ENCODE data around the gene DDX27. TPM values are rescaled to one million over a fixed set of nuclear protein-coding genes. Genes with fewer than 3 reads are reported as not detected.

DDX27 gene
- total and polyA plus RNA-seq, 2 of the 13 experiments (the other 11 are each of a cell fraction or from before 2014, with no cell fraction given), result 42.6 to 72.8 TPM

DNA sequence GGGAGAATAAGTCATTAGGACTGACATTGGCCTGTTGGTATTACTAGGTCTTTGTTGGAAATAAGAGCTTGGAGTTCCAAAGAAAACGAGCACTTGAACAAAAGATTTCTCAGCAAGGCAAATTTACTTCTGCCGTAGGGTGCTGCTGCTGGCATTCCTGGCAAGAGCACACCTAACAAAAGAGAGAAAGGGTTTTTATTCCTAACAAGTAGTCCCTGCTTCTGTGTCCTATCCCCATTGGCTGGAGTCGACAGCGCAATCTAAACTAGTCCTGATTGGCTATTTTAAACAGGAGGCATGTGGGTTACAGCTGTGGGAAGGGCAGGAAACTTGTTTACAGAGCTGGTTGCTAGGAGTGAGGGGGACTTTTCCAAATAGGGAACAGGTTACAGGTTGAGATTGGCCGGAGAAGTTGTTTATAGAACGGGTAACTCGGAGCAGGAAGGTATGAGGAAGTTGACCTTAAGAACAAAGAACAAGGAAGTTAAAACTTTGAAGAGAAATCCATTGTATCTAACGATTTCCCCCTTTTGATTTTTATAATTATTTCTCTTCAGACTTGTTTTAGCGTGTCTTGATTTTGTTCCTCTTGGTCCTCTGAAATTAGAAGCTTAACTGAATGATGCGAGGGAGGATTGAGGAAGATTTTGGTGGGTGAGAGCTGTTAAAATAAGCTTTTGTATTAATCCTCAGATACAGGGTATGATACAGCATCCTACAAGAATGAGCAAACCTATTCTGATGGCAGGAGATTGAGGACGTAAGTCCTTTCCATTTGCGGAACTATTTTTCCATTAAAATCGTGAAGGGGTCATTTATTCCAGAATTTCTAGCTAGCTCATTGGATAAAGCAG is 62.1 kb downstream of the DDX27 start (continued):
- TF ChIP-seq, protein P1, sequence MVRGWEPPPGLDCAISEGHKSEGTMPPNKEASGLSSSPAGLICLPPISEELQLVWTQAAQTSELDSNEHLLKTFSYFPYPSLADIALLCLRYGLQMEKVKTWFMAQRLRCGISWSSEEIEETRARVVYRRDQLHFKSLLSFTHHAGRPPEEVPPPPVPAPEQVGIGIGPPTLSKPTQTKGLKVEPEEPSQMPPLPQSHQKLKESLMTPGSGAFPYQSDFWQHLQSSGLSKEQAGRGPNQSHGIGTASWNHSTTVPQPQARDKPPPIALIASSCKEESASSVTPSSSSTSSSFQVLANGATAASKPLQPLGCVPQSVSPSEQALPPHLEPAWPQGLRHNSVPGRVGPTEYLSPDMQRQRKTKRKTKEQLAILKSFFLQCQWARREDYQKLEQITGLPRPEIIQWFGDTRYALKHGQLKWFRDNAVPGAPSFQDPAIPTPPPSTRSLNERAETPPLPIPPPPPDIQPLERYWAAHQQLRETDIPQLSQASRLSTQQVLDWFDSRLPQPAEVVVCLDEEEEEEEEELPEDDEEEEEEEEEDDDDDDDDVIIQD (CRISPR knock-in tag; IDR thresholded peaks at IDR 0.05; ENCODE audit: low read depth), result peak; percentile 96
- TF ChIP-seq MAZ (IDR thresholded peaks at IDR 0.05; ENCODE audit: borderline replicate concordance, low read depth, low read length) (0 out of 2 replicates have a peak, but pooled peaks have one; percentile 18), MAZ (CRISPR knock-in tag; IDR thresholded peaks at IDR 0.05; ENCODE audit: low read depth) (no peak), THAP11 (CRISPR knock-in tag; IDR thresholded peaks at IDR 0.05) (peak; percentile 74), MTA1 (CRISPR knock-in tag; IDR thresholded peaks at IDR 0.05; ENCODE audit: borderline replicate concordance) (no peak), PITX1 (CRISPR knock-in tag; IDR thresholded peaks at IDR 0.05) (peak; percentile 42; the same call in 1 of the 2 replicates), POLR2G (IDR thresholded peaks at IDR 0.05; ENCODE audit: low read depth, low read length) (peak; percentile 79), ZSCAN20 (CRISPR knock-in tag; IDR thresholded peaks at IDR 0.05; ENCODE audit: borderline replicate concordance) (no peak), PAWR (CRISPR knock-in tag; IDR thresholded peaks at IDR 0.05; ENCODE audit: borderline replicate concordance) (no peak), NR2F1 (CRISPR knock-in tag; IDR thresholded peaks at IDR 0.05) (peak in 1 of 2 experiments; percentile 33; a peak in 1 of 4 replicates), ARNT (IDR thresholded peaks at IDR 0.05) (no peak)
- TF ChIP-seq, protein P2, sequence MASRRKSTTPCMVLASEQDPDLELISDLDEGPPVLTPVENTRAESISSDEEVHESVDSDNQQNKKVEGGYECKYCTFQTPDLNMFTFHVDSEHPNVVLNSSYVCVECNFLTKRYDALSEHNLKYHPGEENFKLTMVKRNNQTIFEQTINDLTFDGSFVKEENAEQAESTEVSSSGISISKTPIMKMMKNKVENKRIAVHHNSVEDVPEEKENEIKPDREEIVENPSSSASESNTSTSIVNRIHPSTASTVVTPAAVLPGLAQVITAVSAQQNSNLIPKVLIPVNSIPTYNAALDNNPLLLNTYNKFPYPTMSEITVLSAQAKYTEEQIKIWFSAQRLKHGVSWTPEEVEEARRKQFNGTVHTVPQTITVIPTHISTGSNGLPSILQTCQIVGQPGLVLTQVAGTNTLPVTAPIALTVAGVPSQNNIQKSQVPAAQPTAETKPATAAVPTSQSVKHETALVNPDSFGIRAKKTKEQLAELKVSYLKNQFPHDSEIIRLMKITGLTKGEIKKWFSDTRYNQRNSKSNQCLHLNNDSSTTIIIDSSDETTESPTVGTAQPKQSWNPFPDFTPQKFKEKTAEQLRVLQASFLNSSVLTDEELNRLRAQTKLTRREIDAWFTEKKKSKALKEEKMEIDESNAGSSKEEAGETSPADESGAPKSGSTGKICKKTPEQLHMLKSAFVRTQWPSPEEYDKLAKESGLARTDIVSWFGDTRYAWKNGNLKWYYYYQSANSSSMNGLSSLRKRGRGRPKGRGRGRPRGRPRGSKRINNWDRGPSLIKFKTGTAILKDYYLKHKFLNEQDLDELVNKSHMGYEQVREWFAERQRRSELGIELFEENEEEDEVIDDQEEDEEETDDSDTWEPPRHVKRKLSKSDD (CRISPR knock-in tag; IDR thresholded peaks at IDR 0.05; ENCODE audit: low read depth), result 0 out of 2 replicates have a peak, but pooled peaks have one; percentile 8
- TF ChIP-seq, protein P3, sequence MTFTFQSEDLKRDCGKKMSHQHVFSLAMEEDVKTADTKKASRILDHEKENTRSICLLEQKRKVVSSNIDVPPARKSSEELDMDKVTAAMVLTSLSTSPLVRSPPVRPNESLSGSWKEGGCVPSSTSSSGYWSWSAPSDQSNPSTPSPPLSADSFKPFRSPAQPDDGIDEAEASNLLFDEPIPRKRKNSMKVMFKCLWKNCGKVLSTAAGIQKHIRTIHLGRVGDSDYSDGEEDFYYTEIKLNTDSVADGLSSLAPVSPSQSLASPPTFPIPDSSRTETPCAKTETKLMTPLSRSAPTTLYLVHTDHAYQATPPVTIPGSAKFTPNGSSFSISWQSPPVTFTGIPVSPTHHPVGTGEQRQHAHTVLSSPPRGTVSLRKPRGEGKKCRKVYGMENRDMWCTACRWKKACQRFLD (CRISPR knock-in tag; IDR thresholded peaks at IDR 0.05; ENCODE audit: borderline replicate concordance), result 0 out of 2 replicates have a peak, but pooled peaks have one; percentile 55
- TF ChIP-seq, protein P4, sequence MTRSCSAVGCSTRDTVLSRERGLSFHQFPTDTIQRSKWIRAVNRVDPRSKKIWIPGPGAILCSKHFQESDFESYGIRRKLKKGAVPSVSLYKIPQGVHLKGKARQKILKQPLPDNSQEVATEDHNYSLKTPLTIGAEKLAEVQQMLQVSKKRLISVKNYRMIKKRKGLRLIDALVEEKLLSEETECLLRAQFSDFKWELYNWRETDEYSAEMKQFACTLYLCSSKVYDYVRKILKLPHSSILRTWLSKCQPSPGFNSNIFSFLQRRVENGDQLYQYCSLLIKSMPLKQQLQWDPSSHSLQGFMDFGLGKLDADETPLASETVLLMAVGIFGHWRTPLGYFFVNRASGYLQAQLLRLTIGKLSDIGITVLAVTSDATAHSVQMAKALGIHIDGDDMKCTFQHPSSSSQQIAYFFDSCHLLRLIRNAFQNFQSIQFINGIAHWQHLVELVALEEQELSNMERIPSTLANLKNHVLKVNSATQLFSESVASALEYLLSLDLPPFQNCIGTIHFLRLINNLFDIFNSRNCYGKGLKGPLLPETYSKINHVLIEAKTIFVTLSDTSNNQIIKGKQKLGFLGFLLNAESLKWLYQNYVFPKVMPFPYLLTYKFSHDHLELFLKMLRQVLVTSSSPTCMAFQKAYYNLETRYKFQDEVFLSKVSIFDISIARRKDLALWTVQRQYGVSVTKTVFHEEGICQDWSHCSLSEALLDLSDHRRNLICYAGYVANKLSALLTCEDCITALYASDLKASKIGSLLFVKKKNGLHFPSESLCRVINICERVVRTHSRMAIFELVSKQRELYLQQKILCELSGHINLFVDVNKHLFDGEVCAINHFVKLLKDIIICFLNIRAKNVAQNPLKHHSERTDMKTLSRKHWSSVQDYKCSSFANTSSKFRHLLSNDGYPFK (CRISPR knock-in tag; IDR thresholded peaks at IDR 0.05; ENCODE audit: borderline replicate concordance), result no peak
- TF ChIP-seq, protein P5, sequence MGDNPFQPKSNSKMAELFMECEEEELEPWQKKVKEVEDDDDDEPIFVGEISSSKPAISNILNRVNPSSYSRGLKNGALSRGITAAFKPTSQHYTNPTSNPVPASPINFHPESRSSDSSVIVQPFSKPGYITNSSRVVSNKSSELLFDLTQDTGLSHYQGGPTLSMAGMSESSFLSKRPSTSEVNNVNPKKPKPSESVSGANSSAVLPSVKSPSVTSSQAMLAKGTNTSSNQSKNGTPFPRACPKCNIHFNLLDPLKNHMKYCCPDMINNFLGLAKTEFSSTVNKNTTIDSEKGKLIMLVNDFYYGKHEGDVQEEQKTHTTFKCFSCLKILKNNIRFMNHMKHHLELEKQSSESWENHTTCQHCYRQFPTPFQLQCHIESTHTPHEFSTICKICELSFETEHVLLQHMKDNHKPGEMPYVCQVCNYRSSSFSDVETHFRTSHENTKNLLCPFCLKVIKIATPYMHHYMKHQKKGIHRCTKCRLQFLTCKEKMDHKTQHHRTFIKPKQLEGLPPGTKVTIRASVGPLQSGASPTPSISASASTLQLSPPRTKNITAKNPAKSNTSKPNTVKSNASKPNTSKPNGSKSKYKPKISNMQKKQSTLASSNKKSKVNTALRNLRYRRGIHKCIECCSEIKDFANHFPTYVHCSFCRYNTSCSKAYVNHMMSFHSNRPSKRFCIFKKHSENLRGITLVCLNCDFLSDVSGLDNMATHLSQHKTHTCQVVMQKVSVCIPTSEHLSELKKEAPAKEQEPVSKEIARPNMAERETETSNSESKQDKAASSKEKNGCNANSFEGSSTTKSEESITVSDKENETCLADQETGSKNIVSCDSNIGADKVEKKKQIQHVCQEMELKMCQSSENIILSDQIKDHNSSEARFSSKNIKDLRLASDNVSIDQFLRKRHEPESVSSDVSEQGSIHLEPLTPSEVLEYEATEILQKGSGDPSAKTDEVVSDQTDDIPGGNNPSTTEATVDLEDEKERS (CRISPR knock-in tag; IDR thresholded peaks at IDR 0.05), result peak; percentile 95; the same call in 1 of the 2 replicates
